Pulmonary artery endothelial cell (primary cell): ENCODE results near the gene GAS7. TPM values are rescaled to one million over a fixed set of nuclear protein-coding genes. Genes with fewer than 3 reads are reported as not detected.

Experiments used
- DNase-seq: peaks from one replicate; pipeline ENCODE4 v3.0.0-alpha.2; 2011; ENCODE audit warnings: low read depth, low spot score
- total RNA-seq: library from RNA; depleted of rRNA; stranded (reverse); fragments of >200 nt; gene quantifications from 2 replicates; pipeline ENCODE4 v1.2.3, GENCODE V29; 2014

The GAS7 gene
- total RNA-seq, 1 donor from 2014 or later, result not detected

DNA sequence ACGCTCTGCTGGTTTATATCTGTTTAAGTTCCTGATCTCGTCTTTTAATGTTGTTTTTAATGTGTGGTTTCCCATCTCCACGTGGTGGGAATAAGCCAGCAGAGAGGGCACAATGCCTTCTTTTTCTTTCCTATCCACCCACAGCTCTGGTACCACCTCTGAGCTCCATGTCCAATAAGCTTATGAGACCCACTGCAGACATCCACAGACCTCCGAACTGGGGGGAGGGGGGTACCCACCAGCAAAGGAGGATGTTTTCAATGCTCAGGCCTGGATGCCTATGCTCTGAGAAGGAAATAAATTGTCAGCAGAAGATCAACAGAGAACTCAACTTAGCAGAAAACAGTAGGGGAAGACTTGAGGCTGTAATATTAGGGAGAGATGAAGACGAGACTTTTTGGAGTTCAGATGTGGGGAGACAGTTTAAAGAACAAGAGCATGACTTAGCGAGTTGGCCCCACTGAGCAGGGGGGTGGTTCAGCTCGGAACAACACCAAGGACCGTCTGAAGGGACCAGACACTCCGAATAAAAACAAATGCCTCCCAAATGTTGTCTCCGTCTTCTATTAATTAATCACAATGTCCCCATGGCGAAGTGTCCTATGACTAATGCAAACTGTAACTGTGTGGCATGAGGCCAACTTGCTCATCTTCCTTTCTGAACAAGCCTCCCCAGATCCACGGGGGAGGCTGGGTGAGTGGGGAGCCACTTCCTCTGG is 62.7 kb downstream of the GAS7 start:
- no peak for DNase-seq

DNA sequence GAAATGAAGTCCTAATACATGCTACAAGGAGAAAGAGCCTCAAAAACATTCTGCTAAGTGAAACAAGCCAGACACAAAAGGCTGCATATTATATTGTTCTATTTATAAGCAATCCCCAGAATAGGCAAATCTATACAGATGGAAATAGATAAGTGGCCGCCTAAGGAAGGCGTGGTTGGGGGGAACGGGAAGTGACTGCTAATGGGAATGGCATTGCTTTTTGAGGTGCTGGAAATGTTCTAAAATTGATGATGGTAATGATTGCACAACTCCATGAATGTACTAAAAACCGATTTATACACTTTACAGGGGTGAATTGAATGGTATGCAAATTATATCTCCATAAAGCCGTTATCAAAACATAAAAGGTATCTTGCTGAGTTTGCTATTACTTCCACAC is 67.7 kb downstream of the GAS7 start:
- no peak for DNase-seq

DNA sequence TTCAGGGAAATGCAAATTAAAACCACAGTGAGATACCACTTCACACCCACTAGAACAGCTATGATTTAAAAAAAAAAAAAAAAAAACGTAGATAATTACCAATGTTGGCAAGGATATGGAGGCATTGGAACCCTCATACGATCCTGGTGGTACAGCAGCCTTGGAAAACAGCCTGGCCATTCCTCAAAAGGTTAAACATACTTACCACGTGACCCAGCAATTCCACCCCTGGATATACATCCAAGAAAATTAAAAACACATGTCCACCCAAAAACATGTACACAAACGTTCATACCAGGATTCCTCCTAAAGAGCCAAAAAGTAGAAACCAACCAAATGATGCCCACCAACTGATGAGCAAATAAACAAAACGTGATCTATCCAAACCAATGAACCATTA is 68.1 kb downstream of the GAS7 start:
- DNase-seq, result no peak

DNA sequence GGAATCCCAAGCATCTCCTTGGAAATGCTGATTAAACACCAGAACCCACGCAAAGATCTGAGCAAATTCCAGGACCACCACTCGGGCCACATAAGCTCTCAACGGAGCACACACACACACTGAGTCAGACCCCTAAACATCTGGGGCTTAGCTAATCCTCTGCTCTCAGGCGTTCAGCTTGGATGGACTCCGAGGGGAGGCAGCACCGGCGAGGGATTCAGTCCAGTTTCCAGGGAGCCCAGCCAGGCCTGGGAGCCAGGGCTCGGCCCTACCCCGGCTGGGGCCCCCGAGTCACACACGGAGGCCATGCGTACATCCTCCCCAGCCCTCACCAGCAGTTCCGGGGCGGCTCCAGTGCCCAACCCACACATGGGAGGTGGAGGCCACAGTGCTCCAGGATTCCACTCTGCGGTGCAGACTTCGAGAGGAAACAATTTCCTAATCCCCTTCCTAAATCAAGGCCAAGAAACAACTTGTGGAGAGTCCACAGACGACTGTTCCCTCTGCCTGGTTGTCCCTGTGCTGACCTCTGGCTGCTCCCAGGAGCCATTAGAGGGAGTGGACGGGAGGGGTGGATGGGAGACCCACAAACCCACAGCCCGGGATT is 70.5 kb downstream of the GAS7 start:
- DNase-seq, result no peak

DNA sequence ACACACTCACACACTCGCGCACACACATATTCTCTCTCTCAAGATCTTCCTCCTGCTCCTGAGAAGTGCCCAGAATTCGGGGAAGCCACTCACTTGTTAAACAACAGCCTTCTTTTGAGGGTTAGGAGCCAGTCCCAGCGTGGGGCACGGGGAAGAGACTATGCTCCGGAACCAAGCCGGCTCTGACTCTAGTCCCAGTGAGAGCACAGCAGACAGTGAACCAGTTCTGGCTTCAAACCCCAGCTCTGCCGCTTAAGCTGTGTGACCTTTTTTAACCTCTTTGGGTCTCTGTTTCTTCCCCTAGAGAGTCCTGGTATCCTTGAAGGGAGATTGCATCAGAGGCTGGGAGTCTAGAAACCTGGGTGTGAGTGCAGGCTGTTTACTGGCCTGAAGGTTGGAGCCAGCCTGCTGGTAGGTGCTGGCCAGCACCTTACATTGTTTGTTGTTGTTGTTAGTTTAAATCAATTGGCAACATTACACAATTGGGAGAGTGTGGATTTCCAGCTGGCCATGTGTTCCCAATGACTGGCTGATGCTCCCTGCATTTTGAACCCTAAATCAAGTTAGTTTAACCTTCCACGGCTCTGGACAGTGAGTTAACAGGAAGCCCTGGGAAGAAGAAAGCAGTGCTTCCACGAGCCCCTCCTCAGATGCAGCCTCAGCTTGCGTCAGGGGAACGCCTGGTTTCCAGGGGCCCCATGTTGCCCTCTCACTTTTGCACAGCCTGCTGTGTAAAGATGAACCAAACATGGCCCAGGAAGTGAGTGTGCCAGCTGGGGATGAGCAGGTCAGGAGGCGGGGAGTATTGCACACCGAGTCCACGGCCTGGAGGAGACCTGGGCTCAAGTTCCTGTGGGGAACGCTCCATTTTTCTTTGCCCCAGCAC is 71.5 kb downstream of the GAS7 start:
- no peak for DNase-seq

DNA sequence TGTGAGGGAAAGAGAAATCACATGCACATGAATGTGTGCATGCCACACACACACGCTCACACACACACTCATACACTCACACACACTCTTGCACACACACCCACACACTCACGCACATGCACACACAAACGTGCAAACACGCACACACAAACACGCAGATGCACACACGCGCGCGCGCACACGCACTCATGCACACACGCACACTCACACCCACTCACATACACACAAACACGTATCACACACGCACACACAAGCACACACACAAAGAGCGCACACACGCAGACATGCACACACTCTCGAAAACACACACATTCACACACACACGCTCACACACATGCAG is 72.2 kb downstream of the GAS7 start:
- no peak for DNase-seq

DNA sequence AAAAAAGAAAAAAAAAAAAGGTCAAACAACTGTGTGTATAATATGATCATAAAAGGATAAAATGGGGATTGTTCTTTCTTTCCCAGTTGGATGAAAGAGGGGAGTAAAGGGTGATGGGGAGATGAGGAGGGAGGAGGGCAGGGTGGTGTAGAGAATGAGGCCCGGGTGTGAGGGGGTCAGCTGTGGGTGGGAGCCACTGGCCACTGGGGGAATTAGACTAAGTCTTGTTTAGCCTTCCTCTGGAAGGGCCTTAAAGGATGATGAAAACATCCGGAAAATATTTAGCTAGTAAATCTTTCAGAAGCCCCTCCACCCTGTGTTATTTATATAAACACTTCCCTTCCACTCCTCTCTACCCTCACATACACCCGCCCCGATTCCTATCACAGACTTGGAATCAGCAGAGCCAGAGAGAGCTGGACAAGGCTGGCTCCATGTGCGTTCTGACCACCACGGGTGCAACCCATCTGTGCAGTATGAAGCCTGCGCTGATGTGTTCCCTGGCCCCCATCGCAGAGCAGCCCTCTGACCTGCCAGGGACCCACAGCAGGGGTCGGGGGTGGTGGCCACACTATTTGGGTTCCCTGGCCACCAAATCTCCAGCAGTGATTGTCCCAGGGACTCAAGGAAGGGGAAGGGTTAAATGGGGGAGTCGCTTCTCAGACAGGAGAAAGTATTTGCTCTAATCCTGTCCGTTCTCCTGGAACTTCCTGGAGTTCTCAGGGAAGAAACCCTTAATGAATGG is 72.7 kb downstream of the GAS7 start:
- DNase-seq, result no peak

DNA sequence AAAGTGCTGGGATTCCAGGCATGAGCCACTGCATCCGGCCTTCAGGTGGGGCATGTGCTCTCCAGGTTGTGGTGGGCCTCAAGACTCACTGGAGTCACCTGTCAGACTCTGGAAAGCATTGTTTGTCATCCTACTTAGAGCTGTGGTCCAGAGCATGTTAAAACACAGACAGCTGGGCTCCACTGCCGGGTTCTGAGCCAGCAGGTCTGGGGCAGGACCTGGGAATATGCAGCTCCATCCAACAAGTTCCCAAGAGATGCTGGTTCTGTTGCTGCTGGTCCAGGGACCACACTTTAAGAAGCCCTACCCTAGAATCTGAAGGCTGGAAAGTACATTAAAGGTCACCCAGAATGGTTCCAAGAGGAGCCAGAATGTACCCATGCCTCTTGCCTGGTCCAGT is 75.3 kb downstream of the GAS7 start:
- DNase-seq, result no peak

DNA sequence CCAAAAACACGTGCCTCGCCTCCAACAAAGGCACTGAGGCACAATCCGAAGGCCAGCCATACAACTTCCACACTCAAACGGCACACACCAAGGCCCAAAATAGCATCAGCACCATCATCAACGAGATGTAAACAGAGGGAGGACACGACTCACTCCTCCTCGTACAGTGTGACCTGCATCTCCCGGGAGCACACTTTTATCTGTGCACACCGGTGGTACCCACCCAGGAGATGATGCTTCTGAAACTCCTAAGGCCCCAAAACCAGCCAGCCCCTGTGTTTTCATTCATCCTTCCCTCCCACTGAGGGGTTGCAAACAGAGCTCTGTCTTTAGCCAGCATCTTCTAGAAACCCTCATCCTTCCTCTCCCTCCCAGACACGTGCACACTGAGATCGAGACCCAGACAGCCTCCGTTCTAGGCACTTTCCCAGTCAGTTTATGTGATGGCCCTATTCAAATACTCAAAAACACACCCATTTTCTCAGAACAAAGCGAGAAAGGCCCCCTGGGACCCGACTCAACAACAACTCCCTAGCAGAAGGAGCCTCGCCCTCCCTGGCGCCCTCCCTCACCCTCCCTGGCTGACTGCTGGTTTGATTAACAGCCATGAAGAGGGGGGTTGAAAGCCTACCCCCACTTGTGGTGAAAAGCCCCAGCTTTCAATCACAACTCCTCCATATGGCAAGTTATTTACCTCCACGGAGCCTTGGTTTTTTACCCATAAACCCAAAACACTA is 76.3 kb downstream of the GAS7 start:
- no peak for DNase-seq

DNA sequence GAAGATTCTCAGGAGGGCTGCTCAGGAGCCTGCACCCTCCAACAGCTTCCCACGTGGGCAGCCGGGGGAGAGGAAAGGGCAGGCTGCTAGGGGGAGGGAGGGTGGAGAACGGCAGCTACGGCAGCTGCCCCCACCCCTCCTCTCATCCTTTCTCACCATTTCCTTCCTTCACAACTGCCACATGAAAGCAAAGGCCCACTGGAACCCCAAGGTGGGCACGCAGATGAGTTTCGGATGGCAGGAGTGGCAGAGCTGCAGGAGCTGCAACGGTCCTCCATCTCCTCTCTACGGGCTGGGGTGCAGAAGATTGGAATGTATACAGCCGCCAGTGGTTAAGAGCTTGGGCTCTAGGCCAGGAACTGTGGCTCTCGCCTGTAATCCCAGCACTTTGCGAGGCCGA is 77.7 kb downstream of the GAS7 start:
- DNase-seq, result no peak

DNA sequence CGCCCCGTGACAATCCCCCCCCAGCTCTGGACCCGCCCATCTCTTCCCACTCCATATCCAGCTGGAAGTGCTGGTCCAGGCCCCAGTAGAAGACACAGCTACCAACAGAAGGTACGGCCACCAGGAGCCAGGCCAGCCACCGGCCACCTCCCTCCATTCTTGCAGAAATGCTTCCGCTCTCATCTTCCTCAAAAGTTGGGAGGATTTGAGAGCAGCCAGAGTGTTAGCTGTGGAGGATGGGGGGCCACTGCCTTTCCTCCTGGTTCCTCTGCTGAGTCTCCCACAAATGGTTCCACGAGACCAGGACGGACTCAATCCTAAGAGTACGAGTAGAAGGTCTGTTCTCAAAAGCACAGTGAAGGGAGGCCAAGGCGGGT is 78.3 kb downstream of the GAS7 start:
- DNase-seq, result no peak

DNA sequence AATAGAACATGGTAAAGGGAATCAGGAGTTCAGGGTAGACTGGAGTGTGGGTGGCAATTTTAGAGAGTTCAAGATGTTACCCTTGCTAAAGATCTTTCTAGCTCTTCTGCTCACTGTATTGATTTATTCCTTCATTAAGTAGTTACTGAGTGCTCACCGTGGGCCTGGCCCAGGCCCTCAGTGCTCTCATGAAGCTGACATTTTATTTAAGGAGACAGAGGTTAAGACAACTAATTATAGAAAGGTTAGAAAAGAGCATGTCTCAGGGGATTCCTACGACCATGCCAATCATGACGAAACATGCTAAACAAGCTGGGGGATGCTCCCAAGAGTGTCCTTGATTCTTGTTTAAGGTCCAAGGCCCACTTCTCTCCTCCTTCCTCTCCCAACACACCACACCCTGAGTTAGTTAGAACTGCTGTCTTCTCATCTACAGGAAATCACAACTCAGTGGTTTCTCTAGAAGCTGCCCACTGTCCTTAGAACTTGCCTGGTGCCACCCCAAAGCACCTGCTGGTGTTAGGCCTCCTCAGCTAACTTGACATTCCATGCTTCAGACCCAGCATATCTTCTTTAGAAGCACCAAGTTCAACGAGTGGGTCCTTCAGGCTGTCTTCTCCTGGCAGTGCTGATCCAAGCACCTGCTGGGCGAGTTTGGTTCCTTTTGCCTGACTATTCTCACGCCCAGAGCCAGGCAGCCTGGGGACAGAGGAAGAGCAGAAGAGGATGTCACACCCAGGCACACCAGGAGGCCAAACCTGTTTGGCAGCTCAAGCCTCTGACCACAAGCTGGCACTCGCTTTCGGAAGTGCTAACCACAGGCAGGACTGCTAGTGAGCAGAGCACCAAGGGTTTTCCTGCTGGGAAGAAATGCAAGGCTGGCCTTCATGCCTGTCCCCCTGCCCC is 79.0 kb downstream of the GAS7 start:
- DNase-seq, result no peak

DNA sequence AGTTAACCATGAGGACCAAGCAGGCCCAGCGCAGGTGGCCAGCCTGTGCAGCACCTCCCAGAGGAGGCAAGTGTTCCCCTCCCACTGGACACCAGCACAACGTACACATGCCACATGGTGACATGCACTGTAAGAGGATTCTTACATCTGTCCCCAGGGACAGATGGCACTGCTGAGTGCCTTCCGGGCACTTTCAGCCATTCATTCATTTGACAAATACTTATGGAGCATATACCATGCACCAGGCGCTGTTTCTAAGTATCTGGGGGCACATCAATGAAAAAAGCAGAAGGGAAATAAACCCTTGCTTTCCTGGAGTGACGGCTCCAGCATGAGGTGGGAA is 79.6 kb downstream of the GAS7 start:
- DNase-seq, result no peak

DNA sequence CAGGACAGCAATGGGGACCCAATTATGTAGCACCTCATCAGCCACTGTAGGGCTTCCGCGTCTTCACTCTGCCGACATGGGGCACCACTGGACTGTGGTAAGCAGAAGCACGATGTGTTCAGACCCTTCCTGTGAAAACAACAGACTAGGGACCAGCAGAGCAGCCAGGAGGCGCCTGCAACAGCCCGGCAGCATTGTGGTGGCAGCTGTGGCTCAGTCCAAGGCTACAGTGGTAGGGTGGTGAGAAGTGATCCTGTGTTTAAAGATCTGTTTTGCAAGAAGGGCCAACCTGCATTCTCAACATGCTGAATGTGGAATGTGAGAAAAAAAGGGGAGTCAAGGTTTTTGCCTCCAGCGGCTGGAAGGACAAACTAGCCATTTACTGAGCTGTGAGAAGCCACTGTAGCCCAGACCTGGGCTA is 80.8 kb downstream of the GAS7 start:
- no peak for DNase-seq

DNA sequence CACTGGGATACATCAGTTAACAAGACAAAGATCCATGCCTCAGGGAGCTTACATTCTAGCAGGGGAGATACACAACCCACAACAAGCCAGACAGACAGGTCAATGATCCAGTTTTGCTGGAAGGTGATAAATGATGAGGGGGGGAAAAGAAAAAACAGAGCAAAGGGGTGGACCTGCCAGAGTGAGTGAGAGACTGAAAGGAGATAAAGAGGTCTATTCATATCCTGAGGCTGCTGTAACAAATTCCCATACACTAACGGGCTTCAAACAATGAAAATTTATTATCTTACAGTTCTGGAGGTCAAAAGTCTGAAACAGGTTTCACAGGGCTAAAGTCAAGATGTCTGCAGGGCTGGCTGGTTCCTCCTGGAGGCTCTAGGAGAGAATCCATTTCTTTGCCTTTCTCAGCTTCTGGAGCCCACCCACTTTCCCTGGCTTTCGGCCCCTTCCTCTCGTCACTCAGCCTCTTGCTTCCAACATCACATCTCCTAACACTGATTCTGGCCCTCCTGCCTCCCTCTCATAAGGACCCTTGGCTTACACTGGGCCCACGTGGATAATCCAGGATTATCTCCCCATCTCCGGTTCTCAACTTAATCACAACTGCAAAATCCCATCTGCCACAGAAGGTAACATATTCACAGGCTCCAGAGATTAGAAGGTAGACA is 81.5 kb downstream of the GAS7 start:
- DNase-seq, result no peak

DNA sequence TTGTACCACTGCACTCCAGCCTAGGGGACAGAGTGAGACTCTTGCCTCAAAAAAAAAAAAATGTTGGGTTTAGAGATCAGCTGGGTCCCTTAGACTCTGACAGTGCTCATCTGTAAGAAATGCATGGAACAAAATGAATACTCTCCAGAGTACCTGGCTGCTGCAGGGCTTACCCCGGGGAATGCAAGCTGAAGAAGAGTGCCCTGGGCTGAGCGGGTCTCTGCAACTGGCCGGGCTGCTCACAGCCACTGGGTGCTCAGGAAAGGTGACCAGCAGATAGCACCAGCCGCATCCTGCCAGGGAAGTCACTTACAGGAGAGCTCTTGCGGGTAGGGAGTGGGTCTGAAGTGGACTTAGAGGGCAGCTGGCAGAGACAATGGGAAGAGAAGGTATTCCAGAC is 82.1 kb downstream of the GAS7 start:
- DNase-seq, result no peak

DNA sequence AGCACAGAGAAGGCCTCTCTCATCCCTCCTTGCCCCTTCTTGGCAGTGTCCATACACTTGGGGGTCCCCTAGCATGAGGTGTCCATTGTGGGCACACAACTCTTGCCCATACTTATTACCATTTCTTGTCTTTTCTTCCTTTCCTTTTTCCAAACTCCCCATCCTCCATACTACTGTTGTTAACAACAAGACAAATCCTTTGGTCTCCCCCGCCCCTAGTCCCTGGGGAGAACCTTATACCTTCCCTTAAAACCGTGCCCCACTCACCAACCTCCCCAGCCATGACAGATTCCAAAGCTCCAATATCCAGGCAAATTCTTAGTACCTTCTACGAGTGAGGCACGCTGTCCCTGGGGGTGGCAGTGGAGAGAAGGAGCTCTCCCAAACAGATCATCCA is 82.9 kb downstream of the GAS7 start:
- no peak for DNase-seq

DNA sequence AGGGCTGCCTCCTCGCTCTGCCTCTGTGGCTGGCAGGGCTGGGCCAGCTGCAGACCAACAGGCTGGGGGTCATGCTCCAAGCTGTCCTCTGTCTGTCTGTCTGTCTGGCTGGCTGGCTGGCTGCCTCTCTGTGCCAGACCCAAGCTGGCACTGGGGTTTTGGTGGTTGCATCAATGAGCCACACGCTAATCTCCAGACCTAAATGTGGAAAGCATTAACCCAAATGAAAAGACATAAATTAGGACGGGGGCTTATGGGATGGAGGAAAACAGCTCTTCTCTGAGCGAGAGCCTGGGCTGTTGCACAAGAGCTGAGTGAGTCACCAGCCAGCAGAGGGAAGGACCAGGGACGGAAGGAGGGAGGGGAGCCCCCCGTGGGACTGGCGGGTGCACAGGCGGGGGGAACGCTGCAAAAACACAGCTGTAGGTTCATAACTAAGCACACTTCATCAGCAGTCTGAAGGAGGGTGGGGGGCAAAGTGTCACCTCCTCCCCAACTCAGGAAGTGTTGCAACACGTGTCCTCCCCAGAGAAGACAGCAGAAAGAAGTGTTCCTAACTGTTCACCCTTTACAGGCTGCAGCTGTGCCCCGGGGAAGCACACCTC is 83.4 kb downstream of the GAS7 start:
- no peak for DNase-seq

DNA sequence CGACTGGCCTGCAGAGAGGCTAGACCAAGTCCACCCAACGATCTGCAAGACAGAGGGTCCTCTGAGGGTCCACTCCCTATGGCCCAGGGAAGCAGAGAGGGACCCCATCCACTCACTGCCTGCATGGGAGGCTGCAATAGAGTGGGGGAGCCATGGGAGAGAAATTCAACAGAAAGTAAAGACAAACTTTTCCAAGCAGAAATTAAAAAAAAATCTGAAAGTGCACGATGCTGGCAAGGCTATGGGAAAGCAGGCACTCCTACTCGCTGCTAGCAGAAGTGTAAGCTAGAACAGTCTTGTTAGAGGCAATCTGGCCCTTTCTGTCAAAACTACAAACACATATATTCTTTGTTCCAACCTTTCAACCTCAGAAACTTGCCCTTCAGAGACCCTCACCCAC is 85.4 kb downstream of the GAS7 start:
- no peak for DNase-seq
